Right atrium auricular region (tissue), 2 donors: Measurements from ENCODE around the gene ADD1. TPM values are rescaled to one million over a fixed set of nuclear protein-coding genes. Genes with fewer than 3 reads are reported as not detected.

ENCODE experiments used
- DNase-seq: peaks from one replicate; pipeline ENCODE4 v3.0.0-alpha.2; 2019; ENCODE audit warnings: low spot score
- H3K27ac ChIP-seq, 2 donors: fragments of 200-600 bp; sonication (generic); 1 replicate in 1 of 2; 2 replicates in 1 of 2; pipeline ENCODE4 v1.5.1; 2016 to 2019
- H3K27me3 ChIP-seq, 2 donors: fragments of 200-600 bp; sonication (generic); one replicate each; pipeline versions ENCODE4 v1.5.1 to v1.6.0; 2017 to 2019
- H3K36me3 ChIP-seq: fragments of 200-600 bp; sonication (generic); one replicate; pipeline ENCODE4 v1.5.1; 2016
- H3K4me1 ChIP-seq, 2 donors: fragments of 200-600 bp; sonication (generic); one replicate each; pipeline versions ENCODE4 v1.5.1 to v1.6.0; 2017 to 2019
- H3K4me3 ChIP-seq, 2 donors: fragments of 200-600 bp; sonication (generic); 1 replicate in 1 of 2; 2 replicates in 1 of 2; pipeline ENCODE4 v1.5.1; 2017 to 2019; ENCODE audit warnings: mild to moderate bottlenecking in 1 of 2, moderate library complexity in 1 of 2
- H3K9me3 ChIP-seq, 2 donors: fragments of 200-600 bp; sonication (generic); one replicate each; pipeline ENCODE4 v1.5.1; 2019
- total RNA-seq, 2 donors: library from RNA; depleted of rRNA; stranded (reverse); fragments of >200 nt; gene quantifications; one replicate each; pipeline ENCODE4 v1.1.0, GENCODE V29; 2016
- TF ChIP-seq, protein P1 (sequence below), 2 donors: fragments of 200-600 bp; sonication (generic); IDR thresholded peaks; one replicate each; pipeline ENCODE4 v1.5.1; 2019; ENCODE audit warnings: antibody characterized with exemption in 2 of 2

Gene ADD1
- total RNA-seq, 2 donors from 2014 or later = 171 to 196 TPM

DNA sequence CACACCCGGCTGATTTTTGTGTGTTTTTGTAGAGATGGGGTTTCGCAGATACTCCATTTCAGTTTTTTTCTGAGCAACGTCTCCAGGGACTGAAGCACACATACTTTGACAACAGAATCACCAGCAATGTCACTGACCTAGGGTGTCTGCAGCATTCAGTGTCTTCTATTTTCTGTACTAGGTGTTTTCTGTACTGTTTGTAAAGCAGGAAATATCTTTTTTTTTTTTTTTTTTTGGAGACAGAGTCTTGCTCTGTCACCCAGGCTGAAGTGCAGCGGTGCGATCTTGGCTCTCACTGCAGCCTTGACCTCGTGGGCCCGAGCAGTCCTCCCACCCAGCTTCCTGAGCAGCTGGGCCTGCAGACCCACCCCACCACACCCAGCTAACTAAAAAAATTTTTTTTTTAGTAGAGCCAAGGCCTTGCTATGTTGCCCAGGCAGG is 8.9 kb downstream of the ADD1 start:
- Histone ChIP-seq H3K4me3 (no peak overlapping the region), H3K27ac (peak overlapping the region; percentile 35 to 53), H3K9me3 (no peaks in the 10 kb centered on the region), H3K27me3 (no peaks in the 10 kb centered on the region), H3K36me3 (peaks cover 9% of the 10 kb centered on the region), H3K4me1 (peaks cover 0 to 88% of the 10 kb centered on the region in 2 donors)
- TF ChIP-seq, protein P1, sequence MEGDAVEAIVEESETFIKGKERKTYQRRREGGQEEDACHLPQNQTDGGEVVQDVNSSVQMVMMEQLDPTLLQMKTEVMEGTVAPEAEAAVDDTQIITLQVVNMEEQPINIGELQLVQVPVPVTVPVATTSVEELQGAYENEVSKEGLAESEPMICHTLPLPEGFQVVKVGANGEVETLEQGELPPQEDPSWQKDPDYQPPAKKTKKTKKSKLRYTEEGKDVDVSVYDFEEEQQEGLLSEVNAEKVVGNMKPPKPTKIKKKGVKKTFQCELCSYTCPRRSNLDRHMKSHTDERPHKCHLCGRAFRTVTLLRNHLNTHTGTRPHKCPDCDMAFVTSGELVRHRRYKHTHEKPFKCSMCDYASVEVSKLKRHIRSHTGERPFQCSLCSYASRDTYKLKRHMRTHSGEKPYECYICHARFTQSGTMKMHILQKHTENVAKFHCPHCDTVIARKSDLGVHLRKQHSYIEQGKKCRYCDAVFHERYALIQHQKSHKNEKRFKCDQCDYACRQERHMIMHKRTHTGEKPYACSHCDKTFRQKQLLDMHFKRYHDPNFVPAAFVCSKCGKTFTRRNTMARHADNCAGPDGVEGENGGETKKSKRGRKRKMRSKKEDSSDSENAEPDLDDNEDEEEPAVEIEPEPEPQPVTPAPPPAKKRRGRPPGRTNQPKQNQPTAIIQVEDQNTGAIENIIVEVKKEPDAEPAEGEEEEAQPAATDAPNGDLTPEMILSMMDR (IDR thresholded peaks at IDR 0.05) = no peak
- no peak for DNase-seq

DNA sequence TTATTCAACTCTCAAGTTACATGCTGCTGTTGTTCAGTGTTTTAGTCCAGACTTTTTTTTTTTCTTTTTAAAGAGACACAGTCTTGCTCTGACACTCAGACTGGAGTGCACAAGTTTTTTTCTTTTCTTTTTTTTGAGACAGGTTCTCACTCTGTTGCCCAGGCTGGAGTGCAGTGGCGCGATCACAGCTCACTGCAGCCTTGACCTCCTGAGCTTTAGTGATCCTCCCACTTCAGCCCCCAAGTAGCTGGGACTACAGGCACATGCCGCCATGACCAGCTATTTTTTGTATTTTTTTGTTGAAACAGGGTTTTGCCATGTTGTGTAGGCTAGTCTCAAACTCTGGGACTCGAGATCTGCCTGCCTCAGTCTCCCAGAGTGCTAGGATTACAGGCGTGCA is 11.9 kb downstream of the ADD1 start:
- TF ChIP-seq, protein P1 (IDR thresholded peaks at IDR 0.05) = no peak
- Histone ChIP-seq H3K9me3 (no peaks in the 10 kb centered on the region), H3K27me3 (no peaks in the 10 kb centered on the region), H3K4me3 (no peak overlapping the region), H3K27ac (peak overlapping the region in 1 of 2 donors; percentile 2), H3K4me1 (peaks cover 0 to 94% of the 10 kb centered on the region in 2 donors), H3K36me3 (peaks cover 9% of the 10 kb centered on the region)
- no peak for DNase-seq

DNA sequence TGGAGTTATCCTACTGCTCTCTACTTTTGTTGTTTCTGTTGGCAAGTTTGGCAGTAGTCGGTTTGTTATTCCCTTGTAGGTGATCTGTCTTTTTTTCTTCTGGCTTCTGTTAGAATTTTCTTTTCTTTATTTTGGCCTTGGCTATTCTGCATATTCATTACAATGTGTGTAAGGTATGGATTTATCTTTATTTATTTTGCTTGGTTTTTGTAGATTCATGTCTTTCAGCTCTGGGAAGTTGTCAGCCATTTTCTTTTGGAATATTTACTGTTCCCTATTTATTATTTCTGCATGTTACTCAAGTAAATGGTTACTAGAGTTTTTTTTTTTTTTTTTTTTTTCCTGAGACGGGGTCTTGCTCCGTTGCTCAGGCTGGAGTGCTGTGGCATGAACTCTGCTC is 12.6 kb downstream of the ADD1 start:
- Histone ChIP-seq H3K9me3 (no peaks in the 10 kb centered on the region), H3K4me3 (no peak overlapping the region), H3K36me3 (peaks cover 9% of the 10 kb centered on the region), H3K4me1 (peaks cover 0 to 95% of the 10 kb centered on the region in 2 donors), H3K27me3 (no peaks in the 10 kb centered on the region), H3K27ac (no peak overlapping the region)
- TF ChIP-seq, protein P1 (IDR thresholded peaks at IDR 0.05) = no peak
- no peak for DNase-seq

DNA sequence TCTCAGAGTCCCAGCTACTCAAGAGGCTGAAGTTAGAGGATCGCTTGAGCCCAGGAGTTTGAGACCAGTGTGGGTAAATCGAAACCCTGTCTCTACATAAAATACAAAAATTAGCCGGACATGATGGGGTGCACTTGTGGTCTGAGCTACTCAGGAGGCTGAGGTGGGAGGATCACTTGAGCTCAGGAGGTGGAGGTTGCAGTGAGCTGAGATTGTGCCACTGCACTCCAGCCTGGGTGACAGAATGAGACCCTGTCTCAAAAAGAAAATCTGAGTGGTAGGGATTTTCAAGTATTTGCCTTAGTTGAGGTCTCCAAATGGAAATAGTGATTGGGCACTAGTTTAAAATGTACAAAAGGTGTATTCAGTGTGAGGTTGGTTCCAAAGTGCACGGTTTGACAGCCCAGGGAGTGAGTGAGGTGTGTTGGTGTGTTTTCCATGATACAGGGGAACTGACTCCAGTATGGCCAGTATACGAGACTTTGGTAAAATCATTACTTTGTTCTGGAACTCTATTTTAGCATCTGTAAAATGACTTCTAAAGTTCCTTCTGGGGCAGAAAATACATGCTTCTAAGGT is 13.8 kb downstream of the ADD1 start:
- no peak for DNase-seq
- peaks cover 9% of the 10 kb centered on the region for H3K36me3 ChIP-seq
- peaks cover 0 to 97% of the 10 kb centered on the region in 2 donors for H3K4me1 ChIP-seq
- H3K4me3 ChIP-seq = no peak overlapping the region
- H3K27me3 ChIP-seq = no peaks in the 10 kb centered on the region
- no peak overlapping the region for H3K27ac ChIP-seq
- TF ChIP-seq, protein P1 (IDR thresholded peaks at IDR 0.05) = no peak
- no peaks in the 10 kb centered on the region for H3K9me3 ChIP-seq

DNA sequence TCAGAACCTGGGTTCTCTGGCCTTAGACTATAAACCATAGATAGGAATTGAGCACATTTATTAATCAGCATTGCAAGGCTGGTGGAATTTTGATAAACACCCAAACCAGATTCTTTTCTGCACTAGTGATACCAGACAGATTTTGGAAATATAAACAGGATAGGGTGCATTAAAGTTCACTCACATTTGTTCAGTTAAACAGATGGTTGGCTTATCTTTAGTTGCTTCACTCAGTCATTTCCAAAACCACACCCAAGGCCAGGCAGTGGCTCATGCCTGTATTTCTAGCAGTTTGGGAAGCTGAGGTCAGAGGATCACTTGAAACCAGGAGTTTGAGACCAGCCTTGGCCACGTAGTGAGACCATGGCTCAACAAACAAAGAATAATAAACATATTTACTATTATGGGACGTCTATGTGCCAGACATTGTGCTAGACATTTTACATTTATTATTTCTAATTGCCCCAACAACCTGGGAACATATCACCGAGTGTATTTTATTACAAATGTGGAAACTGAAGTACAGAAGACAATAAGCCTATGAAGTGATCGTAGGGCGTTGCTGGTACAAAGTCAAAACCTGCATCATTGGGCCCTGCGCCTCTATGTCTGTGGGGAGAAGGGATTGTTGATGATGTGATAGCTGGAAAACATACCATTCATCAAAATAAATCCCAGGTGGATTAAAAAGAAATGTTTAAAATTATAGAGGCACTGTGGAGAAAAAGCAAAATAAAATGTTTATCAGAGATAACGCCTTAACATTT is 15.0 kb downstream of the ADD1 start:
- peaks cover 6% of the 10 kb centered on the region for H3K36me3 ChIP-seq
- H3K27ac ChIP-seq = peak overlapping the region; percentile 69 to 74
- H3K27me3 ChIP-seq = no peaks in the 10 kb centered on the region
- TF ChIP-seq, protein P1 (IDR thresholded peaks at IDR 0.05) = no peak
- DNase-seq = peak; percentile 77
- peaks cover 0 to 97% of the 10 kb centered on the region in 2 donors for H3K4me1 ChIP-seq
- H3K4me3 ChIP-seq = no peak overlapping the region
- no peaks in the 10 kb centered on the region for H3K9me3 ChIP-seq
